ENCODE measurements around the gene MDM1.

The MDM1 gene

GRCh38 chr12:68305278-68305677, 26.9 kb downstream of the MDM1 start:
- Histone ChIP-seq H3K9me3 (ENCODE audit: insufficient read depth, low read depth, low read length) (0 out of 2 replicates have a peak, but pooled peaks cover 3% of the 10 kb centered on the region), H3K27me3 (ENCODE audit: insufficient read depth, low read length, poor library complexity, severe bottlenecking) (no peaks in the 10 kb centered on the region), H3K9me2 (replicated peaks; ENCODE audit: low read depth, low read length) (no peaks in the 10 kb centered on the region), H3K4me2 (ENCODE audit: low read depth, low read length, poor library complexity, severe bottlenecking) (no peak overlapping the region), H4K20me1 (ENCODE audit: insufficient read depth, low read length, poor library complexity, severe bottlenecking) (no peaks in the 10 kb centered on the region), H3K9ac (ENCODE audit: low read depth, low read length, poor library complexity, severe bottlenecking) (no peak overlapping the region), H3K79me2 (ENCODE audit: insufficient read depth, low read length) (no peaks in the 10 kb centered on the region), H3K36me3 (ENCODE audit: insufficient read depth, low read length) (peaks cover 34% of the 10 kb centered on the region), H3K4me1 (ENCODE audit: insufficient read depth, low read length, poor library complexity, severe bottlenecking) (no peaks in the 10 kb centered on the region), H3K4me3 (ENCODE audit: low read length, poor library complexity, severe bottlenecking) (no peak overlapping the region), H3F3A (ENCODE audit: low read depth) (no peaks in the 10 kb centered on the region), H2AFZ (ENCODE audit: low read length) (no peak overlapping the region)
- TF ChIP-seq EZH2phosphoT487 (IDR thresholded peaks at IDR 0.05; ENCODE audit: borderline replicate concordance): no peak
- TF ChIP-seq, protein P1, sequence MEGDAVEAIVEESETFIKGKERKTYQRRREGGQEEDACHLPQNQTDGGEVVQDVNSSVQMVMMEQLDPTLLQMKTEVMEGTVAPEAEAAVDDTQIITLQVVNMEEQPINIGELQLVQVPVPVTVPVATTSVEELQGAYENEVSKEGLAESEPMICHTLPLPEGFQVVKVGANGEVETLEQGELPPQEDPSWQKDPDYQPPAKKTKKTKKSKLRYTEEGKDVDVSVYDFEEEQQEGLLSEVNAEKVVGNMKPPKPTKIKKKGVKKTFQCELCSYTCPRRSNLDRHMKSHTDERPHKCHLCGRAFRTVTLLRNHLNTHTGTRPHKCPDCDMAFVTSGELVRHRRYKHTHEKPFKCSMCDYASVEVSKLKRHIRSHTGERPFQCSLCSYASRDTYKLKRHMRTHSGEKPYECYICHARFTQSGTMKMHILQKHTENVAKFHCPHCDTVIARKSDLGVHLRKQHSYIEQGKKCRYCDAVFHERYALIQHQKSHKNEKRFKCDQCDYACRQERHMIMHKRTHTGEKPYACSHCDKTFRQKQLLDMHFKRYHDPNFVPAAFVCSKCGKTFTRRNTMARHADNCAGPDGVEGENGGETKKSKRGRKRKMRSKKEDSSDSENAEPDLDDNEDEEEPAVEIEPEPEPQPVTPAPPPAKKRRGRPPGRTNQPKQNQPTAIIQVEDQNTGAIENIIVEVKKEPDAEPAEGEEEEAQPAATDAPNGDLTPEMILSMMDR (conservative IDR thresholded peaks at IDR 0.05; ENCODE audit: low read length): no peak

GRCh38 chr12:68304626-68305025, 27.5 kb downstream of the MDM1 start:
- Histone ChIP-seq H3K4me2 (ENCODE audit: low read depth, low read length, poor library complexity, severe bottlenecking) (no peak overlapping the region), H3K79me2 (ENCODE audit: insufficient read depth, low read length) (no peaks in the 10 kb centered on the region), H3K36me3 (ENCODE audit: insufficient read depth, low read length) (peaks cover 32% of the 10 kb centered on the region), H3K4me1 (ENCODE audit: insufficient read depth, low read length, poor library complexity, severe bottlenecking) (no peaks in the 10 kb centered on the region), H3F3A (ENCODE audit: low read depth) (no peaks in the 10 kb centered on the region), H3K27me3 (ENCODE audit: insufficient read depth, low read length, poor library complexity, severe bottlenecking) (no peaks in the 10 kb centered on the region), H3K9me2 (replicated peaks; ENCODE audit: low read depth, low read length) (no peaks in the 10 kb centered on the region), H3K9ac (ENCODE audit: low read depth, low read length, poor library complexity, severe bottlenecking) (no peak overlapping the region), H3K9me3 (ENCODE audit: insufficient read depth, low read depth, low read length) (0 out of 2 replicates have a peak, but pooled peaks cover 6% of the 10 kb centered on the region), H2AFZ (ENCODE audit: low read length) (no peak overlapping the region), H4K20me1 (ENCODE audit: insufficient read depth, low read length, poor library complexity, severe bottlenecking) (no peaks in the 10 kb centered on the region), H3K4me3 (ENCODE audit: low read length, poor library complexity, severe bottlenecking) (no peak overlapping the region)
- TF ChIP-seq, protein P1 (conservative IDR thresholded peaks at IDR 0.05; ENCODE audit: low read length): no peak
- no peak for TF ChIP-seq EZH2phosphoT487 (IDR thresholded peaks at IDR 0.05; ENCODE audit: borderline replicate concordance)

GRCh38 chr12:68303850-68304249, 28.3 kb downstream of the MDM1 start:
- H3K36me3 ChIP-seq (ENCODE audit: insufficient read depth, low read length): peaks cover 31% of the 10 kb centered on the region
- no peaks in the 10 kb centered on the region for H3F3A ChIP-seq (ENCODE audit: low read depth)

More at GRCh38 chr12:68303850-68304249, 28.3 kb downstream of the MDM1 start:
- H3K79me2 ChIP-seq (ENCODE audit: insufficient read depth, low read length): no peaks in the 10 kb centered on the region
- no peak overlapping the region for H3K4me2 ChIP-seq (ENCODE audit: low read depth, low read length, poor library complexity, severe bottlenecking)
- H3K9me2 ChIP-seq (replicated peaks; ENCODE audit: low read depth, low read length): no peaks in the 10 kb centered on the region
- H3K4me3 ChIP-seq (ENCODE audit: low read length, poor library complexity, severe bottlenecking): no peak overlapping the region
- no peak for TF ChIP-seq EZH2phosphoT487 (IDR thresholded peaks at IDR 0.05; ENCODE audit: borderline replicate concordance)
- TF ChIP-seq, protein P1 (conservative IDR thresholded peaks at IDR 0.05; ENCODE audit: low read length): no peak
- no peaks in the 10 kb centered on the region for H3K27me3 ChIP-seq (ENCODE audit: insufficient read depth, low read length, poor library complexity, severe bottlenecking)
- no peak overlapping the region for H2AFZ ChIP-seq (ENCODE audit: low read length)
- H4K20me1 ChIP-seq (ENCODE audit: insufficient read depth, low read length, poor library complexity, severe bottlenecking): no peaks in the 10 kb centered on the region
- H3K9ac ChIP-seq (ENCODE audit: low read depth, low read length, poor library complexity, severe bottlenecking): no peak overlapping the region
- H3K9me3 ChIP-seq (ENCODE audit: insufficient read depth, low read depth, low read length): 0 out of 2 replicates have a peak, but pooled peaks cover 6% of the 10 kb centered on the region
- H3K4me1 ChIP-seq (ENCODE audit: insufficient read depth, low read length, poor library complexity, severe bottlenecking): no peaks in the 10 kb centered on the region
